T-cell (primary cell): Measurements from ENCODE around the gene PPP2R2B. TPM values are rescaled to one million over a fixed set of nuclear protein-coding genes. Genes with fewer than 3 reads are reported as not detected.

ENCODE experiments used
- ATAC-seq, 4 experiments: fragments of 200-7000 bp in 3 of 4; fragments of 150-1000 bp in 1 of 4; cut with Tn5 transposase; replicated peaks in 1 of 4; 1 replicate in 3 of 4; 2 replicates in 1 of 4; pipeline ENCODE4 v1.10.0; 2021; ENCODE audit warnings: moderate library complexity in 3 of 4, mild to moderate bottlenecking in 2 of 4, moderate number of reproducible peaks in 1 of 4
- CTCF ChIA-PET, 2 donors: fragments of 300-600 bp; sonication (Branson Sonifier 250); formaldehyde crosslinking; loops; one replicate each; lab custom pipeline; 2022; ENCODE audit warnings: antibody characterized with exemption in 2 of 2; lab: Charles Lee
- POLR2A ChIA-PET, 2 donors: fragments of 300-600 bp; sonication (Branson Sonifier 250); formaldehyde crosslinking; loops; one replicate each; lab custom pipeline; 2022; ENCODE audit warnings: antibody characterized with exemption in 2 of 2; lab: Charles Lee
- DNase-seq, 35 experiments: peaks; one replicate each; pipeline versions ENCODE4 v3.0.0 to v3.0.0-alpha.2; 2013 to 2023
- H3K27ac ChIP-seq: one replicate; pipeline ENCODE4 v1.5.1; 2013; ENCODE audit warnings: low read length
- H3K27me3 ChIP-seq, 2 experiments: replicated peaks in 1 of 2; 1 replicate in 1 of 2; 2 replicates in 1 of 2; pipeline versions ENCODE4 v1.6.1 to v1.7.0; 2013; ENCODE audit warnings: low read length in 1 of 2, mixed read lengths in 1 of 2; ENCODE audit not compliant: control insufficient read depth in 2 of 2, insufficient read depth in 2 of 2; ENCODE audit errors: extremely low read depth in 1 of 2
- H3K36me3 ChIP-seq, 2 donors: 1 replicate in 1 of 2; 2 replicates in 1 of 2; pipeline versions ENCODE4 v1.6.1 to v1.7.0; 2013; ENCODE audit warnings: low read length in 1 of 2; ENCODE audit not compliant: control insufficient read depth in 2 of 2, insufficient read depth in 1 of 2; ENCODE audit errors: extremely low read depth in 1 of 2
- H3K4me1 ChIP-seq, 2 experiments: 1 replicate in 1 of 2; 2 replicates in 1 of 2; pipeline versions ENCODE4 v1.6.1 to v1.7.0; 2013; ENCODE audit warnings: low read length in 2 of 2, mixed read lengths in 1 of 2; ENCODE audit not compliant: insufficient read depth in 2 of 2, control insufficient read depth in 1 of 2; ENCODE audit errors: extremely low read depth in 1 of 2
- H3K4me3 ChIP-seq, 2 donors: 1 replicate in 1 of 2; 2 replicates in 1 of 2; pipeline versions ENCODE4 v1.5.1 to v1.7.0; 2013; ENCODE audit warnings: mild to moderate bottlenecking in 2 of 2, low read length in 1 of 2, moderate library complexity in 1 of 2; ENCODE audit not compliant: control insufficient read depth in 1 of 2; ENCODE audit errors: extremely low read depth in 1 of 2
- H3K9me3 ChIP-seq: 2 replicates; pipeline ENCODE4 v1.7.0; 2013
- H3K27ac Mint-ChIP-seq, 2 donors: one replicate each; pipeline ENCODE4 v1.8.0; 2020 to 2021; ENCODE audit warnings: mild to moderate bottlenecking in 2 of 2, mixed read lengths in 2 of 2
- H3K27me3 Mint-ChIP-seq, 2 donors: one replicate each; pipeline ENCODE4 v1.8.0; 2021 to 2022; ENCODE audit warnings: mixed read lengths in 2 of 2
- H3K36me3 Mint-ChIP-seq: one replicate; pipeline ENCODE4 v1.8.0; 2021; ENCODE audit warnings: mixed read lengths
- H3K4me1 Mint-ChIP-seq, 3 donors: one replicate each; pipeline ENCODE4 v1.8.0; 2020 to 2022; ENCODE audit warnings: mixed read lengths in 3 of 3, mild to moderate bottlenecking in 1 of 3
- H3K4me3 Mint-ChIP-seq, 3 donors: one replicate each; pipeline ENCODE4 v1.8.0; 2020 to 2022; ENCODE audit warnings: mild to moderate bottlenecking in 3 of 3, mixed read lengths in 3 of 3, moderate library complexity in 3 of 3
- H3K9me3 Mint-ChIP-seq, 3 donors: one replicate each; pipeline ENCODE4 v1.8.0; 2020 to 2022; ENCODE audit warnings: mixed read lengths in 3 of 3
- WGBS: methylation state at CpG from one replicate; pipeline ENCODE4 v1.1.5; 2013; ENCODE audit warnings: missing lambda C conversion rate; ENCODE audit not compliant: insufficient coverage; 5-methylcytosine and 5-hydroxymethylcytosine counted together
- total RNA-seq, 35 experiments: library from RNA in 6 of 35; stranded (reverse) in 6 of 35; fragments of 120-200 nt in 1 of 35; gene quantifications; one replicate each; pipeline versions ENCODE4 v1.2.1 to v1.2.4 and lab custom pipeline; 2013 to 2026

Gene PPP2R2B
- total RNA-seq, 5 donors from 2014 or later (not counting 1 experiment from before 2014, with no cell fraction given): 1.5 to 10.6 (median 4.8) TPM

- CTCF ChIA-PET: no interaction called here
- no peak for DNase-seq
- no peaks in the 10 kb centered on the region for H3K4me1 Mint-ChIP-seq
- H3K4me3 Mint-ChIP-seq: no peak overlapping the region
- no peak for ATAC-seq
- WGBS: 91% methylated on average over 8 of the region's 8 CpGs
- H3K27ac Mint-ChIP-seq: no peak overlapping the region
- no peak overlapping the region for H3K27ac ChIP-seq
- peaks cover 0 to 3% of the 10 kb centered on the region in 2 donors for H3K36me3 ChIP-seq
- H3K4me3 ChIP-seq: no peak overlapping the region
- H3K9me3 Mint-ChIP-seq: no peaks in the 10 kb centered on the region
- H3K36me3 Mint-ChIP-seq: peaks cover 18% of the 10 kb centered on the region
- H3K27me3 ChIP-seq: peaks cover 0 to 3% of the 10 kb centered on the region in 2 experiments
- no peaks in the 10 kb centered on the region for H3K27me3 Mint-ChIP-seq
- no peaks in the 10 kb centered on the region for H3K9me3 ChIP-seq
- H3K4me1 ChIP-seq: no peaks in the 10 kb centered on the region
- POLR2A ChIA-PET: no interaction called here
Observed at GRCh38 chr5:146633323-146633764, 245.2 kb downstream of the PPP2R2B start.

GRCh38 chr5:146632620-146633322 lies 245.8 kb downstream of the PPP2R2B start:
- no peaks in the 10 kb centered on the region for H3K27me3 Mint-ChIP-seq
- H3K4me3 Mint-ChIP-seq: no peak overlapping the region
- ATAC-seq (no peak), DNase-seq (no peak)
- no CpG with 5 or more reads among the region's 8 CpGs for WGBS
- H3K27ac ChIP-seq: no peak overlapping the region
- CTCF ChIA-PET: no interaction called here
- H3K4me1 ChIP-seq: no peaks in the 10 kb centered on the region
- H3K4me3 ChIP-seq: no peak overlapping the region
- peaks cover 0 to 3% of the 10 kb centered on the region in 2 donors for H3K36me3 ChIP-seq
- POLR2A ChIA-PET: no interaction called here
- no peak overlapping the region for H3K27ac Mint-ChIP-seq
- H3K9me3 ChIP-seq: no peaks in the 10 kb centered on the region
- no peaks in the 10 kb centered on the region for H3K9me3 Mint-ChIP-seq
- peaks cover 0 to 3% of the 10 kb centered on the region in 2 experiments for H3K27me3 ChIP-seq
- H3K36me3 Mint-ChIP-seq: peaks cover 16% of the 10 kb centered on the region
- no peaks in the 10 kb centered on the region for H3K4me1 Mint-ChIP-seq

- POLR2A ChIA-PET: no interaction called here
- peaks cover 0 to 3% of the 10 kb centered on the region in 2 experiments for H3K27me3 ChIP-seq
- no peak overlapping the region for H3K27ac Mint-ChIP-seq
- DNase-seq: no peak
- H3K4me1 ChIP-seq: no peaks in the 10 kb centered on the region
- no peak overlapping the region for H3K4me3 ChIP-seq
- peaks cover 7% of the 10 kb centered on the region for H3K36me3 Mint-ChIP-seq
- no peaks in the 10 kb centered on the region for H3K9me3 ChIP-seq
- H3K4me1 Mint-ChIP-seq: no peaks in the 10 kb centered on the region
- no peak overlapping the region for H3K27ac ChIP-seq
- H3K9me3 Mint-ChIP-seq: no peaks in the 10 kb centered on the region
- CTCF ChIA-PET: no interaction called here
- H3K36me3 ChIP-seq: no peaks in the 10 kb centered on the region
- no peak overlapping the region for H3K4me3 Mint-ChIP-seq
- WGBS: no CpG with 5 or more reads among the region's 3 CpGs
- no peaks in the 10 kb centered on the region for H3K27me3 Mint-ChIP-seq
- ATAC-seq: no peak
Observed at GRCh38 chr5:146630472-146630871, 248.1 kb downstream of the PPP2R2B start.

- Histone ChIP-seq H3K36me3 (no peaks in the 10 kb centered on the region), H3K9me3 (no peaks in the 10 kb centered on the region), H3K27ac (no peak overlapping the region), H3K4me1 (no peaks in the 10 kb centered on the region), H3K4me3 (no peak overlapping the region), H3K27me3 (peaks cover 0 to 3% of the 10 kb centered on the region in 2 experiments)
- Mint-ChIP-seq H3K27ac (no peak overlapping the region), H3K36me3 (peaks cover 7% of the 10 kb centered on the region), H3K9me3 (no peaks in the 10 kb centered on the region), H3K4me3 (no peak overlapping the region), H3K27me3 (peaks cover 0 to 8% of the 10 kb centered on the region in 2 donors), H3K4me1 (no peaks in the 10 kb centered on the region)
- no peak for DNase-seq
- ChIA-PET POLR2A (no interaction called here), CTCF (no interaction called here)
- 91% methylated on average over 5 of the region's 5 CpGs for WGBS
- no peak for ATAC-seq
Observed at GRCh38 chr5:146628950-146629349, 249.6 kb downstream of the PPP2R2B start.

GRCh38 chr5:146626936-146627335 lies 251.6 kb downstream of the PPP2R2B start:
- no peaks in the 10 kb centered on the region for H3K36me3 ChIP-seq
- no peaks in the 10 kb centered on the region for H3K27me3 ChIP-seq
- POLR2A ChIA-PET: no interaction called here
- ATAC-seq (no peak), DNase-seq (no peak)
- Mint-ChIP-seq H3K36me3 (no peaks in the 10 kb centered on the region), H3K27ac (no peak overlapping the region), H3K4me3 (no peak overlapping the region), H3K9me3 (no peaks in the 10 kb centered on the region), H3K27me3 (peaks cover 0 to 8% of the 10 kb centered on the region in 2 donors), H3K4me1 (no peaks in the 10 kb centered on the region)
- no peaks in the 10 kb centered on the region for H3K9me3 ChIP-seq
- H3K27ac ChIP-seq: no peak overlapping the region
- no peak overlapping the region for H3K4me3 ChIP-seq
- CTCF ChIA-PET: no interaction called here
- H3K4me1 ChIP-seq: no peaks in the 10 kb centered on the region
- 57% methylated on average over 1 of the region's 1 CpG for WGBS

GRCh38 chr5:146624179-146624578 lies 254.4 kb downstream of the PPP2R2B start:
- Mint-ChIP-seq H3K4me3 (no peak overlapping the region), H3K36me3 (no peaks in the 10 kb centered on the region), H3K9me3 (no peaks in the 10 kb centered on the region), H3K27me3 (peaks cover 0 to 8% of the 10 kb centered on the region in 2 donors), H3K27ac (no peak overlapping the region), H3K4me1 (no peaks in the 10 kb centered on the region)
- ATAC-seq (no peak), DNase-seq (no peak)
- Histone ChIP-seq H3K4me1 (no peaks in the 10 kb centered on the region), H3K9me3 (no peaks in the 10 kb centered on the region), H3K27me3 (no peaks in the 10 kb centered on the region), H3K4me3 (no peak overlapping the region), H3K36me3 (no peaks in the 10 kb centered on the region), H3K27ac (no peak overlapping the region)
- 85% methylated on average over 2 of the region's 2 CpGs for WGBS
- ChIA-PET CTCF (no interaction called here), POLR2A (no interaction called here)
